Esophagus squamous epithelium (tissue), 5 donors: ENCODE data around the gene CPED1. TPM values are rescaled to one million over a fixed set of nuclear protein-coding genes. Genes with fewer than 3 reads are reported as not detected.

Experiments
- DNase-seq: peaks from one replicate; lab custom pipeline; 2025; lab: John Stamatoyannopoulos, UW
- H3K27ac ChIP-seq, 4 donors: fragments of 200-600 bp; sonication (generic); one replicate each; pipeline ENCODE4 v1.5.1; 2016 to 2019; ENCODE audit warnings: mild to moderate bottlenecking in 1 of 4
- H3K27me3 ChIP-seq, 4 donors: fragments of 200-600 bp; sonication (generic); 1 replicate in 3 of 4; 2 replicates in 1 of 4; pipeline versions ENCODE4 v1.5.1 to v1.6.0; 2017 to 2021; ENCODE audit warnings: antibody characterized with exemption in 1 of 4
- H3K36me3 ChIP-seq, 3 donors: fragments of 200-600 bp; sonication (generic); one replicate each; pipeline ENCODE4 v1.5.1; 2016 to 2019
- H3K4me1 ChIP-seq, 3 donors: fragments of 200-600 bp; sonication (generic); one replicate each; pipeline ENCODE4 v1.5.1; 2017 to 2019
- H3K4me3 ChIP-seq, 4 donors: fragments of 200-600 bp; sonication (generic); 1 replicate in 3 of 4; 2 replicates in 1 of 4; pipeline ENCODE4 v1.5.1; 2016 to 2019; ENCODE audit warnings: mild to moderate bottlenecking in 2 of 4, moderate library complexity in 1 of 4
- H3K9me3 ChIP-seq, 3 donors: fragments of 200-600 bp; sonication (generic); one replicate each; pipeline ENCODE4 v1.5.1; 2016 to 2019
- CTCF ChIP-seq, 6 experiments: fragments of 450-650 bp in 4 of 6; fragments of 200-600 bp in 2 of 6; sonication (generic) in 2 of 6; IDR thresholded peaks; one replicate each; pipeline ENCODE4 v1.5.1; 2016 to 2019; ENCODE audit warnings: antibody characterized with exemption in 6 of 6, mild to moderate bottlenecking in 4 of 6, moderate library complexity in 4 of 6
- POLR2A ChIP-seq, 4 donors: fragments of 450-650 bp; IDR thresholded peaks; one replicate each; pipeline ENCODE4 v1.6.1; 2017; ENCODE audit warnings: antibody characterized with exemption in 4 of 4, mild to moderate bottlenecking in 4 of 4, moderate library complexity in 3 of 4
- WGBS, 2 donors: methylation state at CpG; one replicate each; pipeline ENCODE4 v1.1.5; 2018; 5-methylcytosine and 5-hydroxymethylcytosine counted together
- intact Hi-C: fragments of 100-400 bp; cut with DNase I; formaldehyde crosslinking; loops from one replicate; pipeline ENCODE4 v1.15.0; 2022
- total RNA-seq, 4 donors: library from RNA; depleted of rRNA; stranded (reverse); fragments of >200 nt; gene quantifications; one replicate each; pipeline ENCODE4 v1.1.0, GENCODE V29; 2016
- donor health status: DM: yes; HTN: yes; CAD: no.

CPED1 gene
- total RNA-seq, 4 donors from 2014 or later: 0.61 to 6.3 (median 2.3) TPM

- 55 to 76% methylated on average over 4 to 5 of the region's 5 CpGs for WGBS, 2 donors
These were observed 335.2 kb downstream of the CPED1 start for GRCh38 chr7:121323515-121324302.

GRCh38 chr7:121327671-121328070, 339.2 kb downstream of the CPED1 start:
- Histone ChIP-seq H3K9me3 (no peaks in the 10 kb centered on the region), H3K4me1 (peaks cover 17 to 23% (median 17%) of the 10 kb centered on the region in 3 donors), H3K27ac (no peak overlapping the region), H3K27me3 (peaks cover 0 to 53% (median 19%) of the 10 kb centered on the region in 4 donors), H3K36me3 (no peaks in the 10 kb centered on the region), H3K4me3 (no peak overlapping the region)
- 83 to 86% methylated on average over 5 of the region's 5 CpGs for WGBS, 2 donors
- intact Hi-C loops: no loop called here
- TF ChIP-seq POLR2A (IDR thresholded peaks at IDR 0.05) (no peak), CTCF (IDR thresholded peaks at IDR 0.05) (no peak)
- DNase-seq: no peak

More at GRCh38 chr7:121323515-121324302, 335.2 kb downstream of the CPED1 start:
- Histone ChIP-seq H3K36me3 (no peaks in the 10 kb centered on the region), H3K4me3 (no peak overlapping the region), H3K4me1 (peaks cover 0 to 2% (median 2%) of the 10 kb centered on the region in 3 donors), H3K9me3 (no peaks in the 10 kb centered on the region), H3K27ac (no peak overlapping the region), H3K27me3 (peaks cover 0 to 14% (median 3%) of the 10 kb centered on the region in 4 donors)
- no peak for TF ChIP-seq CTCF (IDR thresholded peaks at IDR 0.05)
- no peak for TF ChIP-seq POLR2A (IDR thresholded peaks at IDR 0.05)
- DNase-seq: no peak
- intact Hi-C loops: no loop called here

- 37 to 44% methylated on average over 5 to 15 of the region's 27 CpGs for WGBS, 2 donors
- TF ChIP-seq POLR2A (IDR thresholded peaks at IDR 0.05): no peak
- TF ChIP-seq CTCF (IDR thresholded peaks at IDR 0.05): no peak
- Histone ChIP-seq H3K36me3 (no peaks in the 10 kb centered on the region), H3K27ac (no peak within 1 kb of the TSS), H3K4me3 (peak within 1 kb of the TSS; percentile 29 to 60 (median 42)), H3K4me1 (peaks cover 17 to 23% (median 17%) of the 10 kb centered on the region in 3 donors), H3K9me3 (no peaks in the 10 kb centered on the region), H3K27me3 (peaks cover 0 to 61% (median 19%) of the 10 kb centered on the region in 4 donors)
- DNase-seq: no peak
- intact Hi-C loops: no loop called here
These were observed 340.1 kb downstream of the CPED1 start, which contains the start of gene WNT16 for GRCh38 chr7:121328508-121329190. WNT16 (plus strand) TSS chr7:121329000; CDS start chr7:121329293, 293 bp downstream.

- H3K27me3 ChIP-seq: peaks cover 0 to 68% (median 19%) of the 10 kb centered on the region in 4 donors
- intact Hi-C loops: no loop called here
- DNase-seq: no peak
These were observed 340.9 kb downstream of the CPED1 start for GRCh38 chr7:121329191-121330052.

More at GRCh38 chr7:121329191-121330052, 340.9 kb downstream of the CPED1 start:
- Histone ChIP-seq H3K27ac (no peak overlapping the region), H3K4me1 (peaks cover 17 to 23% (median 17%) of the 10 kb centered on the region in 3 donors), H3K9me3 (no peaks in the 10 kb centered on the region), H3K36me3 (no peaks in the 10 kb centered on the region), H3K4me3 (peak overlapping the region; percentile 29 to 60 (median 42))
- 1 to 8% methylated on average over 19 to 26 of the region's 47 CpGs for WGBS, 2 donors
- TF ChIP-seq POLR2A (IDR thresholded peaks at IDR 0.05) (no peak), CTCF (IDR thresholded peaks at IDR 0.05) (peak in 1 of 6 experiments; percentile 28)
